ENCODE measurements around the gene SCFD2.
A peak's percentile ranks its signal among the peaks of the same experiment; 100 is the strongest.
"Not testable (repeated sequence)": the region's sequence is repeated elsewhere in the genome, so short reads cannot be mapped to it uniquely, and the experiment has no call there.

SCFD2 gene

GRCh38 chr4:53043055-53043454 is 322.8 kb downstream of the SCFD2 start:
- FAIRE-seq: no peak

- FAIRE-seq: no peak
Observed at GRCh38 chr4:53040851-53041250, 325.0 kb downstream of the SCFD2 start.

- no peak for FAIRE-seq
Observed at GRCh38 chr4:53040459-53040815, 325.4 kb downstream of the SCFD2 start.

- no peak for FAIRE-seq
Observed at GRCh38 chr4:53039741-53040458, 326.0 kb downstream of the SCFD2 start.

DNA sequence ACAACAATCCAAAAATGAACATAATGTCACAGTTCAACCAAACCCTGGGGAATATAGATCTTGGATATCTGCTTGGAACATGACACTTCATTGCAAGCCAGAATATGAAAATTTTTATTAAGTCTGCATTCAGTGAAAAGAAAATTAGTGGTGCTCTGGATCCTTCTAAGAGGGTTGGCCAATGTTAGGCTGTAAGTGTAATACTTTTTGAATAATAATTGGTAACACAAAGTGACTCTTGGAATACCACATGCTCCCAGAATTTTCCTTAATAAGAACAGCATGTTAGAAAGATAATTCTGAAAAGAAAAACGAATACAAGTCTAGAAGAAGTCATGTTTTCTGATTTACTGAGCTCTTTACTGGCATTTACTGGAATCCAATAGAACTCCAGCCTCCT is 328.0 kb downstream of the SCFD2 start:
- no peak for FAIRE-seq

DNA sequence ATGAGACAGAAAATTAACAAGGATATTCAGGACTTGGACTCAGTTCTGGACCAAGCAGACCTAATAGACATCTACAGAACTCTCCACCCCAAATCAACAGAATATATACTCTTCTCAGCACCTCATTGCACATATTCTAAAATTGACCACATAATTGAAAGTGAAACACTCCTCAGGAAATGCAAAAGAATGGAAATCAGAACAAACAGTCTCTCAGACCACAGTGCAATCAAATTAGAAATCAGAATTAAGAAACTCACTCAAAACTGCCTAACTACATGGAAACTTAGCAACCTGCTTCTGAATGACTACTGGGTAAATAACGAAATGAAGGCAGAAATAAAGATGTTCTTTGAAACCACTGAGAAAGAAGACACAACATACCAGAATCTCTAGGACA is 333.0 kb downstream of the SCFD2 start:
- FAIRE-seq: not testable (repeated sequence)

GRCh38 chr4:53026233-53026632 is 339.6 kb downstream of the SCFD2 start:
- FAIRE-seq: no peak

- no peak for FAIRE-seq
Observed at GRCh38 chr4:53023677-53024299, 342.1 kb downstream of the SCFD2 start.

DNA sequence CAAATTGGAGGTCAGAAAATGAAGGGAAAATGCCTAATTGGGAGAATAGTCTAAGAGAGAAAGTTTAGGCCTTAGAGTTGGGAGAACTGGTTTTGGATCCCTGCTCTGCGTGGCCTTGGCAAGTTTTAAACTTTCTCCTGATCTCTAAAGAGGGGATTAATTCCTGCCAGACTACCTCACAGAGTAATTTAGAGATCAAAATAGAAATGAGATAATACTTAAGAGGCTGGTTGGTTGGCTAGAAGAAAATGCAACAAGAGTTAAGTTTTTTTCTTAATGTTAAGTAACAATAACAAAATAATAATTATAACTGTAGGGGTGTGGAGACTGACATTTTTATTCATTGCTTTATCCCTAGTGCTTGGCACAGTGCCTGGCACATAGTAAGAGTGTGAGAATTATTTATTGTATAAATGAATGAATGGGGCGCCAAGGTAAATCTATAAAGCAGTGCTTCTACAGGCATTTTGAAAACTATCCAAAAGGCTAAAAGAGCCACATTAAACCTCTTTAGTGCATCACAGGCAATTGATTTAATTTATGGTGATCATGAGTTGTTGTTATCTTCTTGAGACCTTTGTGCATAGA is 343.3 kb downstream of the SCFD2 start:
- no peak for FAIRE-seq

- no peak for FAIRE-seq
Observed at GRCh38 chr4:53021754-53022512, 343.9 kb downstream of the SCFD2 start.

DNA sequence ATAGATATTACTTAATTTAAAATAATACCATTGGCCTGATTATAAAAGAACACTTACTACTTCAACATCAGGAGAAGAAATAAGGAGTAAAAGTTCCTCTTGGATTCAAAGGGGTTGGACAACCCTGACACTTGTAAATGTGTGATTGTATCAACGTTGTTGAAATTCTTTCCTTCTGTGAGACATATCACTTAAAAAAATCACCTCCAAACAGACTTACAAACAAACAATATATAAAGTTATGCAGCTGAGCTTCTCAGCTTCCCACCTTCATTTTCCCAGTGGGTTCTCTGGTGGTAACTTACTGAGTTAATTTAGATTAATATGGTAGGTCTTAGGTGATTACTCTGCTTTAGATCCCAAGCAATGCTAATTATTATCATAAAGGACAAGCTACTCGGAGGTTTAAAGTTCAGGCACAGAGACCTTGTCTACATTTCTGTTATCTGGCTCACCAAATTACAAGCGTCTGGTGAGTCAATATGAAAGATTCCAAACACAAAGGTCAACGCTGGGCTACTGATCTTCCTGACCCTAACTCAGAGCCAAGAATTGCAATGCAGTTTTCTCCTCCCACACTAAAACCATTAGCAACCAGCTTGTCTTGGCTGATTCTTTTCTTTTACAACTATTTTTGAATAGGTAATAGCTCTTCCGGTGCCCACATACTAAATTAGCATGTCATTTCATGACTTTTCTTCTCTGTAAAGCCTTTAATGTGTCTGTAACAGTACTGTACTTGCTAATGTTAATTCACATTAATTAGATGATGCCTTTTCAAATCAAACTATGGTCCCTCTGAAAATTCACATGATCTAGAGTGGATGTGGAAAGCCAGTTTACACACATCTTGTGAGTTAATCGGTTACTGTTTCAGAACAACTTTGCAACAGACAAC is 346.1 kb downstream of the SCFD2 start:
- no peak for FAIRE-seq

- no peak for FAIRE-seq
Observed at GRCh38 chr4:53018471-53018870, 347.4 kb downstream of the SCFD2 start.

DNA sequence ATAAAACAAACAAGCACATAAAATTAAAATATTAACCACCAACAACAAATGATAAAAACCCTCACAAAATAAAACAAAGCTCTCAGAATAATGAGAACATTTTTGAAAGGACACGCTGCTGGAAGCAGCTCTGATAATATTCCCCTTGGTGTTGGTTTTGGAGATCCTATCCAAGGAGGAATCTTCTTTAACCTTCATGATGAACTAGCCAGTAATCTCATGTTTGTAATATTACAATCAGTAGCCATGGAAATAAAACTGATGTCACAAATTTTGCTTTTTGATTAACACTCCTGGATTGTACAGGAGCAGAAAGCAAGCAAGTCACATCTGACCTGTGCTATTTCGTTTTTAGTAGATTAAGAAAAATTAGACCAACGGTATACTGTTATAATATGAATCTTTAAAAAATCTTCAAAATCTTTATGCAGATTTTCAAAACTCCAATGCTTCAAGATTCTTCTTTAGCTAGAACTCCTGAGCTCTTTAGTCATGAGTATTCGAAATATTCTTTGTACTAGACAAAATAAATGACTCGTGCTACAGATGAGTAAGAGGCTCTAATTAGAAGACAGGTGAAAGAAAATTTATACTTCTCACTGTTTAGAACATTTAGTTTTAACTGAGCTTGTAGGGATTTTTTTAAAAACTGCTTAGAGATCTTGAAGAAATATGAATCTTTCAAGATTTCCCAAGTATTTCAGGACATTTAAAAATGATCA is 349.6 kb downstream of the SCFD2 start:
- no peak for FAIRE-seq

DNA sequence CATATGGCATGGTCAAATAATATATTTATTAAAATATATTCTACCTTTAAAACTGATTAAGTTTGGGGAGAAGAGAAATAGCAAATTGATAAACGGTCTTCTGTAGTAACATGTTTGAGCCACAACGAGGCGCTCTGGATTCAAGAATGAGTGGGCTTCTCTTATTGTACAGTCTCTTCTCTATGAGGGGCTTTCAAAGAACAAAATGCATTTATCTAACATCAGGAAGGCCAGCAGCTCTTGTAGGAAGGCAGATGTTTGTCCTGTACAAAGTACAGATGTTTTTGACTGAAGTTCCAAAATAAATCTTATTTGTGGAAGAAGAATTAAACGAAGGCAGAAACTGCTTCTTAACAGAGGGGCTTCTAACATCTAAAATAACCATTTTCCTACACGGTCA is 350.2 kb downstream of the SCFD2 start:
- FAIRE-seq: peak; percentile 94

GRCh38 chr4:53014881-53015280 is 351.0 kb downstream of the SCFD2 start:
- FAIRE-seq: no peak

DNA sequence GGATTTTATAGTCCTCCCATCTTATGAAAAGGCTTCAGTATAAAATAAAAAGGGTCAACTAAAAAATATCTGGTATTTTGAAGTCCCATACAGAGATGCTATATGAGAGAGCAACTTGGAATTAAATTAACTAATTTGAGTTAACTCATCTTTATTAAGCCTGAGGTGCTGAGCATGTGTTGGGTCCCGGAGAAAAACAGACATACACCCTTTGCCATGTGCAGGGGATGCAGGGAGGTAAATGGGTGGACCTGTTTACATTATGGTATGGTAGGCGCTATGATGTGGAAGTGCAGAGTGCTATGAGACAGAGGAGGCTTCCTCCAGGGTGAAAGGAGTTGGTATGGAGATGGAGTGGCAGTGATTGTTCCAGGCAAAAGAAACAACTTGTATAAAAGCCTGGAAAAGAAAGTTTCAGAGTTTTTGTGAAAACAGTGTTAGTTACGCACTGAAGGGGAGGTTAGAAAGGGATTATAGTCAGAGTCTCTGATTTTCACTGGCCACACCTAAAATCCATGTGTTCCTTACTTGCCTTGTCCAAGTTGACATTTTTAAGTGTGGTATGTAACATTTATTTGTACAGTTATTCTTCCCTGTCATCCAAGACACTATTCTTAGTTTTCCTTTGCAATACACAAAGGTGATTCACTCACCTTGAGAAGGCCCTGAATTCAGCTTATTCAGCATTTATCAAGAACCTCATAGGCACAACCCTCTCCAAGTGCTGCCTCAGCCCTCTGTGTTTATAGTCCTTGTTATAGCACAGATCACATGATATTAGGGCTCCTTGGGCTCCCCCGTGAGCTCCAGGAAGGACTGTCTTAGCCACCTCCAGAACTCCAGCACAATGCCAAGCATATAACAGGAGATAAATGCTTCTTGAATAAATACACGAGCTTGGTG is 351.7 kb downstream of the SCFD2 start:
- no peak for FAIRE-seq

DNA sequence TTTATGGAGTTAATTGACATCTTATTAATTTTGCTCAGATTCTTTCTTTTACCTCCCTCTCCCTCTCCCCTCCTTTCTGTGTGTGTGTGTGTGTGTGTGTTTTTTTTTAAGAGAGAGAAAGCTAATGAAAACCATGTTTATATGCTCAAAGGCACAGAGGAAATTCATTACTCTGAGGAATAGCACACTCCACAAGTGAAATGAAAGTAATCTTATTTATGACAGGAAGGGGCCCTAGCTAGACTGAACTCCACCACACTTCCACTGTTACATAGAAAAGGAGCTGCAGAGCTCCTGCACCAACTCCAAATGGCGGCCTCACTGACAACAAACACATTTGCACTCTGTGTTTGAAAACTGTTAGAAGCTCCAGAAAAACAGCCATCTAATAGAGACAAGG is 353.1 kb downstream of the SCFD2 start:
- FAIRE-seq: no peak

- FAIRE-seq: no peak
Observed at GRCh38 chr4:53011259-53011905, 354.5 kb downstream of the SCFD2 start.

DNA sequence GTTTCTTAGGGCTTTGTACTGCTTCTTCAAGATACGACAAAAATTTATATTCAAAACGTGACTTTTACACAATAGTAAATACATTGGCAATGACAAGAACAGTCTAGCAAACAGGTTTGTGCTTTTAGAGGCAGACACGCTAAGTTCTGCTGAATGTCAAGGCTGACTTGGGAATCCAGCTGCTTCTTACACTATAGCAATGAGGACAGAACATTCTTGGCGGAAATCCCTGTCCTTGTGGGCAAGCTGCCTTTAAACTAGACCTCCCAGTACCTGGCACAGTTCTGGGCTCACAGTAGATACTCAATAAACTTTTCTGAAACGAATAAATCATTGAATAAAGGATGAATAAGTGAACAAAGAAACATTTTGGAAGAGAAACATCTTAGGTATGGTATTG is 355.5 kb downstream of the SCFD2 start:
- FAIRE-seq: no peak

GRCh38 chr4:53009824-53010223 is 356.0 kb downstream of the SCFD2 start:
- no peak for FAIRE-seq

All from TTC549 (cell line).